PC-9 (cell line): ENCODE data around the gene NGEF.

Experiments
- EZH2 ChIP-seq: fragments of 200-600 bp; sonication (generic); IDR thresholded peaks from 2 replicates; pipeline ENCODE4 v1.8.0; 2017; ENCODE audit warnings: antibody characterized with exemption, low read depth
- TF ChIP-seq, protein P1 (sequence below): fragments of 200-600 bp; sonication (generic); conservative IDR thresholded peaks from 2 replicates; pipeline ENCODE4 v1.6.1; 2017; ENCODE audit warnings: mixed run types, antibody characterized with exemption, mild to moderate bottlenecking, moderate library complexity

DNA sequence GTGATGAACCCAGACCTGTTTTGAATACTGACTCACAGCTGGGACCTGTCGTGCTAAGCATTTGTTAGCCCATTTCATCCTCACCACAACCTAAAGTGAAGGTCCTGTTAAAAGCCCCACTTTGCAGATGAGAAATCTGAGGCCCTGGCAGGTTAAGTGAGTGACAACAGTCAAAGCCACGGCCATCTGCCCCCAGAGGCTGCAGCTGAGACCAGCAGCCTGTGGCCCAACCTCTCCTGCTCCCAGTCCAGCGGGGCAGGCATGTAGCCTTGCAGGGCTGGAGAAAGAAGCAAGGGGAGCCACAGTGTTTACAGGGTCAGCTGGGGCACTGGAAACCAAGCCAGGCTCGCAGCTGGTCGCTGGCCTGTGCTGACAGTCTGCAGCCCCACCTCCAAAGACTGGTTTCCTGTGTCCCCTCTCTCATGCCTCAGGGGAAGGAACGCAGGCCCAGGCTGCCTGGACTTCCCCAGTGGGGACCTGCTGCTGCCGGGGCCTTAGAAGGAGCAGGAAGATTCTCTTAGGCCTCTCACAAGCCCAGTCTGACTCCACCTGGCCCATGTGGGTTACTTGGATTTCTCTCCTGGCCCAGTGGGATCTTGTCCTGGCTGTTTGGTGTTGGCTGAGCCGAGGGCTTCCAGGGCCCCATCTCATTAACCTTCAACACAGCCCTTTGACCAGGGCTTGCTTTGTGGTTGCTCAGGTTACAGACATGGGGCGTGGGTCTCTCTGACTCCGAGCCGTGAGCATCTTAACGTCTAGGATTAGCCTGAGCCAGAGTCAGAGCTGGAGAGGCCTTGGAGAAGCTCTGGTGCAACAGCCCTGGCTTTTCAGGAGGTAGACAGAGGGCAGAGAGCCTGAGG lies 48.8 kb upstream of the NGEF start:
- TF ChIP-seq, protein P1, sequence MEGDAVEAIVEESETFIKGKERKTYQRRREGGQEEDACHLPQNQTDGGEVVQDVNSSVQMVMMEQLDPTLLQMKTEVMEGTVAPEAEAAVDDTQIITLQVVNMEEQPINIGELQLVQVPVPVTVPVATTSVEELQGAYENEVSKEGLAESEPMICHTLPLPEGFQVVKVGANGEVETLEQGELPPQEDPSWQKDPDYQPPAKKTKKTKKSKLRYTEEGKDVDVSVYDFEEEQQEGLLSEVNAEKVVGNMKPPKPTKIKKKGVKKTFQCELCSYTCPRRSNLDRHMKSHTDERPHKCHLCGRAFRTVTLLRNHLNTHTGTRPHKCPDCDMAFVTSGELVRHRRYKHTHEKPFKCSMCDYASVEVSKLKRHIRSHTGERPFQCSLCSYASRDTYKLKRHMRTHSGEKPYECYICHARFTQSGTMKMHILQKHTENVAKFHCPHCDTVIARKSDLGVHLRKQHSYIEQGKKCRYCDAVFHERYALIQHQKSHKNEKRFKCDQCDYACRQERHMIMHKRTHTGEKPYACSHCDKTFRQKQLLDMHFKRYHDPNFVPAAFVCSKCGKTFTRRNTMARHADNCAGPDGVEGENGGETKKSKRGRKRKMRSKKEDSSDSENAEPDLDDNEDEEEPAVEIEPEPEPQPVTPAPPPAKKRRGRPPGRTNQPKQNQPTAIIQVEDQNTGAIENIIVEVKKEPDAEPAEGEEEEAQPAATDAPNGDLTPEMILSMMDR: 0 out of 2 replicates have a peak, but pooled peaks have one; percentile 17
- TF ChIP-seq EZH2: no peak
